Measurements from ENCODE around the gene MXD1.
A peak's percentile ranks its signal among the peaks of the same experiment; 100 is the strongest.
"Not testable (repeated sequence)": the region's sequence is repeated elsewhere in the genome, so short reads cannot be mapped to it uniquely, and the experiment has no call there.

MXD1 gene

GRCh38 chr2:69890881-69891280 lies 24.0 kb upstream of the MXD1 start:
- Histone ChIP-seq H3K79me2 (ENCODE audit: low read length) (peaks cover 17% of the 10 kb centered on the region), H3K27ac (ENCODE audit: low read length) (no peak overlapping the region), H3K9me2 (replicated peaks; ENCODE audit: insufficient read depth, low read length) (no peaks in the 10 kb centered on the region), H3K9me3 (replicated peaks; ENCODE audit: insufficient read depth, low read length) (no peaks in the 10 kb centered on the region), H3K4me1 (ENCODE audit: low read length) (peaks cover 5% of the 10 kb centered on the region; the same call in 1 of the 2 replicates), H3K9ac (ENCODE audit: low read length) (no peak overlapping the region), H3K4me3 (ENCODE audit: low read length) (no peak overlapping the region), H2AFZ (ENCODE audit: low read length) (no peak overlapping the region), H3F3A (ENCODE audit: insufficient read depth, low read length) (no peaks in the 10 kb centered on the region), H3K4me2 (ENCODE audit: low read depth, low read length) (no peak overlapping the region), H3K36me3 (replicated peaks; ENCODE audit: insufficient read depth, low read length) (no peaks in the 10 kb centered on the region), H3K27me3 (replicated peaks; ENCODE audit: insufficient read depth, low read length) (no peaks in the 10 kb centered on the region), H4K20me1 (ENCODE audit: insufficient read depth, low read length) (no peaks in the 10 kb centered on the region)
- DNase-seq = no peak
- TF ChIP-seq CTCF (IDR thresholded peaks at IDR 0.05; ENCODE audit: low read length) = no peak
- no peak for TF ChIP-seq EZH2phosphoT487 (IDR thresholded peaks at IDR 0.05; ENCODE audit: low read length)
- TF ChIP-seq EZH2 (optimal IDR thresholded peaks at IDR 0.05; ENCODE audit: low read depth, low read length) = no peak

- H3K27ac ChIP-seq (ENCODE audit: low read length); H3K36me3 ChIP-seq (replicated peaks; ENCODE audit: insufficient read depth, low read length); H3K9me2 ChIP-seq (replicated peaks; ENCODE audit: insufficient read depth, low read length); H3K4me1 ChIP-seq (ENCODE audit: low read length); DNase-seq; H4K20me1 ChIP-seq (ENCODE audit: insufficient read depth, low read length); H3K9me3 ChIP-seq (replicated peaks; ENCODE audit: insufficient read depth, low read length); H3K27me3 ChIP-seq (replicated peaks; ENCODE audit: insufficient read depth, low read length); H3K4me3 ChIP-seq (ENCODE audit: low read length); H3F3A ChIP-seq (ENCODE audit: insufficient read depth, low read length); H3K9ac ChIP-seq (ENCODE audit: low read length): not testable (repeated sequence)
- peaks cover 21% of the 10 kb centered on the region for H3K79me2 ChIP-seq (ENCODE audit: low read length)
- H2AFZ ChIP-seq (ENCODE audit: low read length) = peak overlapping the region; percentile 99
- peak overlapping the region; percentile 75; the same call in 1 of the 2 replicates for H3K4me2 ChIP-seq (ENCODE audit: low read depth, low read length)
Observed at GRCh38 chr2:69892838-69893424, 22.0 kb upstream of the MXD1 start.

GRCh38 chr2:69893684-69894551 lies 21.0 kb upstream of the MXD1 start, which contains the start of gene SNRNP27:
TSS of gene SNRNP27 (plus strand) at chr2:69893956. CDS start at chr2:69893985, 29 bp downstream.
- peak; percentile 85 for DNase-seq
- H3K9me3 ChIP-seq (replicated peaks; ENCODE audit: insufficient read depth, low read length) = no peaks in the 10 kb centered on the region
- peak within 1 kb of the TSS; percentile 78 for H3K4me3 ChIP-seq (ENCODE audit: low read length)
- H3K9me2 ChIP-seq (replicated peaks; ENCODE audit: insufficient read depth, low read length) = no peaks in the 10 kb centered on the region
- H3K4me2 ChIP-seq (ENCODE audit: low read depth, low read length) = peak within 1 kb of the TSS; percentile 75
- H2AFZ ChIP-seq (ENCODE audit: low read length) = peak within 1 kb of the TSS; percentile 99
- H3K36me3 ChIP-seq (replicated peaks; ENCODE audit: insufficient read depth, low read length) = no peaks in the 10 kb centered on the region
- H4K20me1 ChIP-seq (ENCODE audit: insufficient read depth, low read length) = no peaks in the 10 kb centered on the region
- peaks cover 21% of the 10 kb centered on the region for H3K79me2 ChIP-seq (ENCODE audit: low read length)
- peaks cover 5% of the 10 kb centered on the region; the same call in 1 of the 2 replicates for H3K4me1 ChIP-seq (ENCODE audit: low read length)
- H3F3A ChIP-seq (ENCODE audit: insufficient read depth, low read length) = no peaks in the 10 kb centered on the region
- H3K27me3 ChIP-seq (replicated peaks; ENCODE audit: insufficient read depth, low read length) = no peaks in the 10 kb centered on the region
- TF ChIP-seq EZH2phosphoT487 (IDR thresholded peaks at IDR 0.05; ENCODE audit: low read length) (no peak), EZH2 (optimal IDR thresholded peaks at IDR 0.05; ENCODE audit: low read depth, low read length) (no peak), CTCF (IDR thresholded peaks at IDR 0.05; ENCODE audit: low read length) (no peak)
- H3K9ac ChIP-seq (ENCODE audit: low read length) = peak within 1 kb of the TSS; percentile 73
- H3K27ac ChIP-seq (ENCODE audit: low read length) = peak within 1 kb of the TSS; percentile 24; the same call in 1 of the 2 replicates

- H3K4me3 ChIP-seq (ENCODE audit: low read length) = peak overlapping the region; percentile 78
- H3K79me2 ChIP-seq (ENCODE audit: low read length) = peaks cover 25% of the 10 kb centered on the region
- H3K9me2 ChIP-seq (replicated peaks; ENCODE audit: insufficient read depth, low read length) = not testable (repeated sequence)
Observed at GRCh38 chr2:69894737-69895136, 20.2 kb upstream of the MXD1 start.

More at GRCh38 chr2:69894737-69895136, 20.2 kb upstream of the MXD1 start:
- Histone ChIP-seq H3K9ac (ENCODE audit: low read length) (peak overlapping the region; percentile 73; the same call in 1 of the 2 replicates), H3K4me2 (ENCODE audit: low read depth, low read length) (peak overlapping the region; percentile 65; the same call in 1 of the 2 replicates)
- not testable (repeated sequence) for H3K36me3 ChIP-seq (replicated peaks; ENCODE audit: insufficient read depth, low read length); H3K27ac ChIP-seq (ENCODE audit: low read length); H3K4me1 ChIP-seq (ENCODE audit: low read length); H2AFZ ChIP-seq (ENCODE audit: low read length); DNase-seq; H4K20me1 ChIP-seq (ENCODE audit: insufficient read depth, low read length); H3K27me3 ChIP-seq (replicated peaks; ENCODE audit: insufficient read depth, low read length); H3F3A ChIP-seq (ENCODE audit: insufficient read depth, low read length); H3K9me3 ChIP-seq (replicated peaks; ENCODE audit: insufficient read depth, low read length)

Data from MM.1S (cell line).